ENCODE measurements around the gene RBM47. TPM values are rescaled to one million over a fixed set of nuclear protein-coding genes. Genes with fewer than 3 reads are reported as not detected.

RBM47 gene
- total RNA-seq, 1 experiment from 2014 or later, result 0.28 TPM

DNA sequence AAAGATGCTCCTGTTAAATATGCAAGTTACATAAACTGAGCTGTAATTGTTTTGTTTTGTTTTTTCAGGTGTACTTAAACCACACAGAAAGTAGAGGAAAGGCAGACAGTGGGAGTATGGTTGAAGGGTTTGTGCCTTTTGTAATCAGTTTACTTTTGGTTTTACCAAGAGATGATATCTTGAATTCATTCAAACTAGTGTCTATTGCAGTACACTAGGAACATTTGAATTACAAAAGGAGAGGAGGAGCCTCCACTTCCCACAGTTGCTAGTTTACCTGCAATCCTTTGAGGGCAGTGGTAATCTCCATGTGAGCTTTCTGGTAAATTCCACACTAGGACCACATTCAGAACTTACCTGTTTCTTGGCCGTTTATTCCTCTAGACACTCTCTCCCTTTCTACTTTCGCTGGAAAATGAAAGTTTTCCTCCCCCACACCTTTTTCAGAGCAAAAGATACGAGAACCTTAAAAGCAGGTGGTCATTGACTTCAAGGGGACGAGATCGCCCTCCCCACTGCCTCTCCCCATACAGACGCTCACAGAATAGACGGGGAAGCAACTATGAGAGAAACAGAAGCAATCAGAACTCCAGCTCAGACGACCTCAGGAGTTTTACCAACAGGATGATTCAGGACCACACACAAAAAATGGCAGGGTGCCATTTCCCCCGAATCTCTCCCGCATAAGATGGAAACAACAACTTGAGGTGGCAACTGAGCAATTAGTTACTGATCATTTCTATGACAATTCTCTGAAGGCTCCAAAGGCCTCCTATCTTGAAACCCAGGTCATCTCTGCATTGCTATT, 3.3 kb downstream of the RBM47 start:
- Histone ChIP-seq H3K4me1 (ENCODE audit: insufficient read depth, low read length, poor library complexity, severe bottlenecking) (peaks cover 4% of the 10 kb centered on the region), H3K27me3 (replicated peaks; ENCODE audit: insufficient read depth, low read depth, low read length, poor library complexity) (no peaks in the 10 kb centered on the region), H3K36me3 (ENCODE audit: insufficient read depth, low read length, poor library complexity, severe bottlenecking) (no peaks in the 10 kb centered on the region), H3K9me3 (ENCODE audit: low read depth, low read length, poor library complexity, severe bottlenecking) (no peaks in the 10 kb centered on the region), H3K4me3 (ENCODE audit: low read depth, low read length, poor library complexity, severe bottlenecking) (no peak overlapping the region), H3K27ac (ENCODE audit: low read depth, low read length, poor library complexity, severe bottlenecking) (no peak overlapping the region)
- ChIA-PET CTCF (no interaction called here), POLR2A (ENCODE audit: low non-redundant PET) (no interaction called here)
- intact Hi-C loops (cut with micrococcal nuclease; ENCODE audit: unreplicated experiment), result no loop called here
- no peak for TF ChIP-seq EZH2 (IDR thresholded peaks at IDR 0.05; ENCODE audit: borderline replicate concordance, low read depth, low read length, poor library complexity, severe bottlenecking)
- TF ChIP-seq, protein P1, sequence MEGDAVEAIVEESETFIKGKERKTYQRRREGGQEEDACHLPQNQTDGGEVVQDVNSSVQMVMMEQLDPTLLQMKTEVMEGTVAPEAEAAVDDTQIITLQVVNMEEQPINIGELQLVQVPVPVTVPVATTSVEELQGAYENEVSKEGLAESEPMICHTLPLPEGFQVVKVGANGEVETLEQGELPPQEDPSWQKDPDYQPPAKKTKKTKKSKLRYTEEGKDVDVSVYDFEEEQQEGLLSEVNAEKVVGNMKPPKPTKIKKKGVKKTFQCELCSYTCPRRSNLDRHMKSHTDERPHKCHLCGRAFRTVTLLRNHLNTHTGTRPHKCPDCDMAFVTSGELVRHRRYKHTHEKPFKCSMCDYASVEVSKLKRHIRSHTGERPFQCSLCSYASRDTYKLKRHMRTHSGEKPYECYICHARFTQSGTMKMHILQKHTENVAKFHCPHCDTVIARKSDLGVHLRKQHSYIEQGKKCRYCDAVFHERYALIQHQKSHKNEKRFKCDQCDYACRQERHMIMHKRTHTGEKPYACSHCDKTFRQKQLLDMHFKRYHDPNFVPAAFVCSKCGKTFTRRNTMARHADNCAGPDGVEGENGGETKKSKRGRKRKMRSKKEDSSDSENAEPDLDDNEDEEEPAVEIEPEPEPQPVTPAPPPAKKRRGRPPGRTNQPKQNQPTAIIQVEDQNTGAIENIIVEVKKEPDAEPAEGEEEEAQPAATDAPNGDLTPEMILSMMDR (conservative IDR thresholded peaks at IDR 0.05; ENCODE audit: low read depth, low read length), result no peak
- no peak for DNase-seq (ENCODE audit: low spot score)
- no TSS peak for BruUV-seq (replicated peaks)

DNA sequence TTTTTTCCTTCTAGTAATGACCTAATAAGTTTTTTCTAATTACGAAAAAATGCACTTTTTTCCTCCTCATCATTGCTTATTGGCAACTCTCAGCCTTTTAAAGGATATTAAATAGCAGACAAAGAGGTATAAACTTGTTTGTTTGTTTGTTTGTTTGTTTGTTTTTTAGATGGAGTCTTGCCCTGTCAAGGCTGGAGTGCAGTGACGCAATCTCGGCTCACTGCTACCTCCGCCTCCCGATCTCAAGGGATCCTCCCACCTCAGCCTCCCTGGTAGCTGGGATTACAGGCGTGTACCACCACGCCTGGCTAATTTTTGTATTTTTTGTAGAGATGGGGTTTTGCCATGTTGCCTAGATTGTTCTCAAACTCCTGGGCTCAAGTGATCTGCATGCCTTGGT, 6.0 kb downstream of the RBM47 start:
- H3K4me1 ChIP-seq (ENCODE audit: insufficient read depth, low read length, poor library complexity, severe bottlenecking), result no peaks in the 10 kb centered on the region
- H3K4me3 ChIP-seq (ENCODE audit: low read depth, low read length, poor library complexity, severe bottlenecking), result no peak overlapping the region
- intact Hi-C loops (cut with micrococcal nuclease; ENCODE audit: unreplicated experiment), result no loop called here
- H3K36me3 ChIP-seq (ENCODE audit: insufficient read depth, low read length, poor library complexity, severe bottlenecking), result no peaks in the 10 kb centered on the region
- no peak overlapping the region for H3K27ac ChIP-seq (ENCODE audit: low read depth, low read length, poor library complexity, severe bottlenecking)
- ChIA-PET CTCF (no interaction called here), POLR2A (ENCODE audit: low non-redundant PET) (no interaction called here)
- TF ChIP-seq, protein P1 (conservative IDR thresholded peaks at IDR 0.05; ENCODE audit: low read depth, low read length), result no peak
- TF ChIP-seq EZH2 (IDR thresholded peaks at IDR 0.05; ENCODE audit: borderline replicate concordance, low read depth, low read length, poor library complexity, severe bottlenecking), result no peak
- no TSS peak for BruUV-seq (replicated peaks)
- no peaks in the 10 kb centered on the region for H3K27me3 ChIP-seq (replicated peaks; ENCODE audit: insufficient read depth, low read depth, low read length, poor library complexity)
- no peaks in the 10 kb centered on the region for H3K9me3 ChIP-seq (ENCODE audit: low read depth, low read length, poor library complexity, severe bottlenecking)
- DNase-seq (ENCODE audit: low spot score), result no peak

DNA sequence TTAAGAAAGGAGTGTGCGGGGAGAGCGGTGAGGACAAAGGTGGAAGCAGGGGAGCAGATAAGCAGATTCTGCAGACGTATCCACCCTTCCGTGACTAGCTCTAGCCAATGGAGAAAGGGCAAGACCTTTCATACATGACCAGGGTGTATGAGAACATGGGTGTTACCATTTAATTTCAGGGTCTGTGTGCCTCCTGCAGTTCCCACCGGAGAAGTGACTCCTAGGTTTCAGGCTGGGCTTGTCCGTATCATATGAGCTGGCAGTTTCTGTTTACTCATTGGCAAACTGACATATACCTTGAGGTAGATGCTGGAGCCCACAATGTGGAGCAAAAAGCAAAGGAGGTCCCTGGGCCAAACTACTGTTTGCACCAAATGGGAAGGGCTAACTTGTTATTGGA, 6.8 kb downstream of the RBM47 start:
- ChIA-PET CTCF (no interaction called here), POLR2A (ENCODE audit: low non-redundant PET) (no interaction called here)
- H3K27ac ChIP-seq (ENCODE audit: low read depth, low read length, poor library complexity, severe bottlenecking), result no peak overlapping the region
- no peaks in the 10 kb centered on the region for H3K36me3 ChIP-seq (ENCODE audit: insufficient read depth, low read length, poor library complexity, severe bottlenecking)
- no peak for DNase-seq (ENCODE audit: low spot score)
- H3K4me1 ChIP-seq (ENCODE audit: insufficient read depth, low read length, poor library complexity, severe bottlenecking), result no peaks in the 10 kb centered on the region
- no TSS peak for BruUV-seq (replicated peaks)
- H3K4me3 ChIP-seq (ENCODE audit: low read depth, low read length, poor library complexity, severe bottlenecking), result no peak overlapping the region
- intact Hi-C loops (cut with micrococcal nuclease; ENCODE audit: unreplicated experiment), result no loop called here
- H3K27me3 ChIP-seq (replicated peaks; ENCODE audit: insufficient read depth, low read depth, low read length, poor library complexity), result no peaks in the 10 kb centered on the region
- no peaks in the 10 kb centered on the region for H3K9me3 ChIP-seq (ENCODE audit: low read depth, low read length, poor library complexity, severe bottlenecking)
- no peak for TF ChIP-seq EZH2 (IDR thresholded peaks at IDR 0.05; ENCODE audit: borderline replicate concordance, low read depth, low read length, poor library complexity, severe bottlenecking)
- TF ChIP-seq, protein P1 (conservative IDR thresholded peaks at IDR 0.05; ENCODE audit: low read depth, low read length), result no peak
